HCT116 (cell line): Measurements from ENCODE around the gene PRDM2. TPM values are rescaled to one million over a fixed set of nuclear protein-coding genes. Genes with fewer than 3 reads are reported as not detected.
A peak's percentile ranks its signal among the peaks of the same experiment; 100 is the strongest.

Experiments
- ATAC-seq: fragments of 200-7000 bp; cut with Tn5 transposase; 2 replicates; pipeline ENCODE4 v1.9.1; 2020; ENCODE audit warnings: mild to moderate bottlenecking, moderate library complexity
- BruUV-seq: library from RNA; stranded (reverse); fragments of 400-500 nt; replicated peaks from 2 replicates; lab custom pipeline; 2021; lab: Mats Ljungman, UMichigan
- CTCF ChIA-PET: fragments of 300-600 bp; sonication (Branson Sonifier 250); formaldehyde crosslinking; loops from one replicate; lab custom pipeline; 2021; ENCODE audit warnings: antibody characterized with exemption; lab: Charles Lee
- POLR2A ChIA-PET: fragments of 300-600, 350-600 bp; sonication (Branson Sonifier 250); formaldehyde crosslinking; loops from one replicate; lab custom pipeline; 2021; ENCODE audit warnings: antibody characterized with exemption; lab: Charles Lee
- RAD21 ChIA-PET, 2 experiments: fragments of 300-600 bp; sonication (Branson Sonifier 250); formaldehyde crosslinking; loops; one replicate each; lab custom pipeline; 2023; ENCODE audit warnings: low total read pairs in 2 of 2; ENCODE audit not compliant: uncharacterized antibody in 2 of 2, unreplicated experiment in 2 of 2, low non-redundant PET in 1 of 2; lab: Charles Lee
- DNase-seq: peaks from one replicate; pipeline ENCODE4 v3.0.0-alpha.2; 2010; ENCODE audit warnings: low read depth, low spot score
- H2AFZ ChIP-seq: fragments of 200-600 bp; shearing (Covaris generic), sonication (generic); 2 replicates; pipeline ENCODE4 v1.6.1; 2017; ENCODE audit warnings: low read depth, mixed run types, mixed read lengths, antibody characterized with exemption, low read length; ENCODE audit not compliant: poor library complexity, severe bottlenecking
- H3K27ac ChIP-seq: 2 replicates; pipeline ENCODE4 v1.5.1; 2012; ENCODE audit warnings: low read depth, low read length
- H3K27me3 ChIP-seq: fragments of 200-600 bp; sonication (generic); 2 replicates; pipeline ENCODE4 v1.6.1; 2016; ENCODE audit warnings: mixed run types, low read length, mixed read lengths; ENCODE audit not compliant: insufficient read depth
- H3K36me3 ChIP-seq, 2 experiments: fragments of 200-500 bp in 1 of 2; fragments of 200-600 bp in 1 of 2; sonication (Bioruptor generic) in 1 of 2; sonication (generic) in 1 of 2; 2 replicates each; pipeline versions ENCODE4 v1.5.1 to v1.6.1; 2014 to 2016; ENCODE audit warnings: low read length in 2 of 2, inconsistent platforms in 1 of 2, mixed read lengths in 1 of 2, mixed run types in 1 of 2; ENCODE audit not compliant: insufficient read depth in 2 of 2, control insufficient read depth in 1 of 2
- H3K4me1 ChIP-seq, 2 experiments: fragments of 200-600 bp in 1 of 2; sonication (generic) in 1 of 2; 2 replicates each; pipeline versions ENCODE4 v1.5.1 to v1.6.1; 2012 to 2017; ENCODE audit warnings: low read length in 2 of 2, inconsistent platforms in 1 of 2, mild to moderate bottlenecking in 1 of 2, mixed read lengths in 1 of 2, mixed run types in 1 of 2, moderate library complexity in 1 of 2; ENCODE audit not compliant: insufficient read depth in 2 of 2, control insufficient read depth in 1 of 2
- H3K4me2 ChIP-seq: fragments of 200-600 bp; sonication (generic); 2 replicates; pipeline ENCODE4 v1.6.1; 2017; ENCODE audit warnings: mixed run types, low read length, mixed read lengths
- H3K4me3 ChIP-seq, 2 experiments: fragments of 200-600 bp in 1 of 2; sonication (generic) in 1 of 2; replicated peaks in 1 of 2; 2 replicates each; pipeline ENCODE4 v1.5.1; 2011 to 2016; ENCODE audit warnings: low read length in 2 of 2, control low read depth in 1 of 2, low read depth in 1 of 2, mild to moderate bottlenecking in 1 of 2, mixed read lengths in 1 of 2, mixed run types in 1 of 2
- H3K79me2 ChIP-seq: fragments of 200-600 bp; sonication (generic); 2 replicates; pipeline ENCODE4 v1.6.1; 2017; ENCODE audit warnings: mild to moderate bottlenecking, mixed run types, low read length, moderate library complexity, mixed read lengths; ENCODE audit not compliant: insufficient read depth
- H3K9ac ChIP-seq: fragments of 200-600 bp; sonication (generic); 2 replicates; pipeline ENCODE4 v1.6.1; 2016; ENCODE audit warnings: low read length, mixed read lengths
- H3K9me2 ChIP-seq: fragments of 200-600 bp; sonication (generic), shearing (Covaris generic); 2 replicates; pipeline ENCODE4 v1.6.1; 2017; ENCODE audit warnings: mixed run types, mild to moderate bottlenecking, moderate library complexity; ENCODE audit not compliant: insufficient read depth
- H3K9me3 ChIP-seq, 2 experiments: fragments of 200-500 bp in 1 of 2; fragments of 200-600 bp in 1 of 2; sonication (Bioruptor generic) in 1 of 2; sonication (generic) in 1 of 2; 2 replicates each; pipeline ENCODE4 v1.6.1; 2014 to 2017; ENCODE audit warnings: low read length in 2 of 2, mixed read lengths in 2 of 2, inconsistent platforms in 1 of 2, low read depth in 1 of 2, mild to moderate bottlenecking in 1 of 2, mixed run types in 1 of 2, moderate library complexity in 1 of 2; ENCODE audit not compliant: control insufficient read depth in 1 of 2, insufficient read depth in 1 of 2
- H4K20me1 ChIP-seq: fragments of 200-600 bp; sonication (generic), shearing (Covaris generic); 2 replicates; pipeline ENCODE4 v1.6.1; 2017; ENCODE audit warnings: mixed run types, mild to moderate bottlenecking, moderate library complexity; ENCODE audit not compliant: insufficient read depth
- ATF3 ChIP-seq: IDR thresholded peaks from 2 replicates; pipeline ENCODE4 v1.6.1; 2012
- CBX3 ChIP-seq: IDR thresholded peaks from 2 replicates; pipeline ENCODE4 v1.6.1; 2012; ENCODE audit warnings: low read depth
- CTCF ChIP-seq, 3 experiments: fragments of 200-600 bp in 1 of 3; sonication (generic) in 1 of 3; IDR thresholded peaks in 2 of 3; conservative IDR thresholded peaks in 1 of 3; 2 replicates each; pipeline ENCODE4 v1.5.1; 2012 to 2017; ENCODE audit warnings: low read depth in 2 of 3, low read length in 2 of 3, antibody characterized with exemption in 1 of 3, borderline replicate concordance in 1 of 3, control low read depth in 1 of 3, mild to moderate bottlenecking in 1 of 3, mixed read lengths in 1 of 3, mixed run types in 1 of 3, moderate library complexity in 1 of 3; ENCODE audit not compliant: insufficient read depth in 1 of 3
- EGR1 ChIP-seq: IDR thresholded peaks from 2 replicates; pipeline ENCODE4 v1.6.1; 2012; ENCODE audit warnings: low read depth
- ELF1 ChIP-seq: IDR thresholded peaks from 2 replicates; pipeline ENCODE4 v1.6.1; 2012; ENCODE audit warnings: low read depth, borderline replicate concordance
- FOSL1 ChIP-seq: IDR thresholded peaks from 2 replicates; pipeline ENCODE4 v1.6.1; 2012; ENCODE audit warnings: low read depth
- POLR2A ChIP-seq: IDR thresholded peaks from 2 replicates; pipeline ENCODE4 v1.7.0; 2011; ENCODE audit warnings: borderline replicate concordance; ENCODE audit not compliant: insufficient read depth, insufficient read length; ENCODE audit errors: extremely low read depth
- POLR2AphosphoS5 ChIP-seq: IDR thresholded peaks from 2 replicates; pipeline ENCODE4 v1.6.1; 2011; ENCODE audit warnings: mild to moderate bottlenecking, low read depth, low read length, moderate library complexity
- RAD21 ChIP-seq: IDR thresholded peaks from 2 replicates; pipeline ENCODE4 v1.6.1; 2012; ENCODE audit warnings: low read depth, mild to moderate bottlenecking
- REST ChIP-seq: IDR thresholded peaks from 2 replicates; pipeline ENCODE4 v1.6.1; 2012; ENCODE audit warnings: low read depth
- SP1 ChIP-seq: IDR thresholded peaks from 2 replicates; pipeline ENCODE4 v1.6.1; 2012; ENCODE audit warnings: low read depth
- SRF ChIP-seq: IDR thresholded peaks from 2 replicates; pipeline ENCODE4 v1.6.1; 2012; ENCODE audit warnings: low read depth
- TCF7L2 ChIP-seq: IDR thresholded peaks from 2 replicates; pipeline ENCODE4 v1.7.0; 2011; ENCODE audit warnings: borderline replicate concordance, inconsistent platforms; ENCODE audit not compliant: insufficient read depth, insufficient read length; ENCODE audit errors: extremely low read depth
- YY1 ChIP-seq: IDR thresholded peaks from 2 replicates; pipeline ENCODE4 v1.6.1; 2011; ENCODE audit warnings: low read length, low read depth, moderate library complexity, mild to moderate bottlenecking; ENCODE audit not compliant: insufficient replicate concordance; ENCODE audit errors: extremely low read depth
- intact Hi-C: fragments of 100-400 bp; cut with micrococcal nuclease; formaldehyde crosslinking; loops from 2 replicates; pipeline ENCODE4 v1.10.0; 2022
- total RNA-seq: library from RNA; stranded (reverse); gene quantifications from one replicate; pipeline ENCODE4 v1.2.1, GENCODE V29; 2021; ENCODE audit not compliant: unreplicated experiment

PRDM2 gene
- total RNA-seq, 1 experiment from 2014 or later, result 17.3 TPM

DNA sequence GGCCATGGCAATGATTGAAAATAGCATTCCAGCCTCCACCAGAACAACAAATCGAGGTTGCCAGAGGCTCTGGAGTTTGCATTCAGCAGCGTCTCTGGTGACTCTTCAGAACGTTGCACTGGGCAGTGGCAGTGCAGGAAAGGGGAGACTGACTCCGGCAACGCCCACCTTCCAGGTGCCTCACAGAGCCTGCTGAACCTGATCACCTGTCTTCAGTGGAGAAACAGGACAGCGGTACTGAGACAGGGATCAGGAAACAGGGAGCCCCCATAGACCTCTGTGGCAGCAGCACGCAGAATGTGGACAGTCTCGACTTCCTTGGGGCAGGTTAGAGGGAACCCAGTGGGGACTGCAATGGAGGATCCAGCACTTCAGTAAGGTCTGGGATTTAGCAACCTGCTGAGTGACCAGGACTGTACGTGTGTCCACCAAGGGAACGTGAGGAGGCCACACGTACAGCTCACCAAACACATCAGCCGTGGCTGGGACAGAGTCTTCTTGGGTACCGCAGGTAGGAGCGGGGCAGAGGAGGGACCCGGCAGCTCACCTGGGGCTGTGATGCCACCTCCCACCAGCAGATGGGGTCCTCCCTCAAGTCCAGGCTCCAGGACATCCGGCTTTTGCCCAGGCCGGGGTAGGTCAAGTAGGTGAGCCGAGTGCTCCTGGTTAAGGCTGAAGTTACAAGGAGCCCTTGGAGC, 128.6 kb downstream of the PRDM2 start:
- CTCF ChIA-PET, result interaction anchor here (0.6 to 2.4 kb wide), 5 partner anchors 13 to 131 kb away, joined by 3 to 11 read pairs (median 4); no protein-coding TSS in a partner anchor
- intact Hi-C loops, result loop anchor here (1.0 to 5.0 kb wide), 2 partner anchors 132 to 161 kb away; no protein-coding TSS in a partner anchor
- Histone ChIP-seq H4K20me1 (no peaks in the 10 kb centered on the region), H3K9ac (peak overlapping the region; percentile 23), H3K4me3 (peak overlapping the region; percentile 54 to 61), H3K4me2 (peak overlapping the region; percentile 73), H3K9me2 (no peaks in the 10 kb centered on the region), H3K36me3 (no peaks in the 10 kb centered on the region), H3K27ac (no peak overlapping the region; the same call in 1 of the 2 replicates), H2AFZ (no peak overlapping the region), H3K4me1 (peaks cover 5 to 13% of the 10 kb centered on the region in 2 experiments; a peak in 2 of 4 replicates), H3K27me3 (no peaks in the 10 kb centered on the region), H3K79me2 (no peaks in the 10 kb centered on the region), H3K9me3 (no peaks in the 10 kb centered on the region)
- ATAC-seq (peak; percentile 99), DNase-seq (peak; percentile 43)
- BruUV-seq, result no TSS peak
- RAD21 ChIA-PET, result interaction anchor here in 1 of 2 experiments (1.2 kb wide), 1 partner anchor 132 kb away, joined by 4 read pairs; no protein-coding TSS in a partner anchor
- POLR2A ChIA-PET, result no interaction called here
- TF ChIP-seq FOSL1, result no peak
- TF ChIP-seq SRF, result no peak
- TF ChIP-seq CTCF (IDR thresholded peaks at IDR 0.05 in 2 of 3, conservative IDR thresholded peaks at IDR 0.05 in 1 of 3; ENCODE audit: borderline replicate concordance in 1 of 3, insufficient read depth in 1 of 3, low read depth in 2 of 3, low read length in 2 of 3), result peak; percentile 57 to 93 (median 75)
- TF ChIP-seq RAD21, result peak; percentile 71
- TF ChIP-seq SP1, result no peak
- TF ChIP-seq ELF1, result no peak; the same call in 1 of the 2 replicates
- TF ChIP-seq CBX3, result no peak
- TF ChIP-seq EGR1, result no peak
- no peak for TF ChIP-seq ATF3
- TF ChIP-seq YY1, result no peak
- TF ChIP-seq TCF7L2, result no peak
- no peak for TF ChIP-seq REST
- TF ChIP-seq POLR2A, result no peak
- TF ChIP-seq POLR2AphosphoS5, result peak; percentile 37; the same call in 1 of the 2 replicates
